ENCODE data around the gene ADAMTS6.
"Not testable (repeated sequence)": the region's sequence is repeated elsewhere in the genome, so short reads cannot be mapped to it uniquely, and the experiment has no call there.

The ADAMTS6 gene

GRCh38 chr5:65426656-65427055 lies 55.1 kb downstream of the ADAMTS6 start:
- Mint-ChIP-seq H3K4me3 (no peak overlapping the region), H3K27ac (no peak overlapping the region), H3K27me3 (no peaks in the 10 kb centered on the region), H3K36me3 (peaks cover 11% of the 10 kb centered on the region), H3K9me3 (ENCODE audit: low read depth) (peaks cover 5% of the 10 kb centered on the region), H3K4me1 (ENCODE audit: low read depth) (no peaks in the 10 kb centered on the region)

- Mint-ChIP-seq H3K4me1 (ENCODE audit: low read depth) (no peaks in the 10 kb centered on the region), H3K36me3 (peaks cover 28% of the 10 kb centered on the region), H3K27ac (no peak overlapping the region), H3K9me3 (ENCODE audit: low read depth) (peaks cover 25% of the 10 kb centered on the region), H3K4me3 (no peak overlapping the region), H3K27me3 (no peaks in the 10 kb centered on the region)
Measured at GRCh38 chr5:65423623-65424022, 58.1 kb downstream of the ADAMTS6 start.

GRCh38 chr5:65418661-65419060 lies 63.1 kb downstream of the ADAMTS6 start:
- Mint-ChIP-seq H3K9me3 (ENCODE audit: low read depth) (peaks cover 32% of the 10 kb centered on the region), H3K4me3 (no peak overlapping the region), H3K4me1 (ENCODE audit: low read depth) (no peaks in the 10 kb centered on the region), H3K36me3 (peaks cover 35% of the 10 kb centered on the region), H3K27me3 (no peaks in the 10 kb centered on the region), H3K27ac (no peak overlapping the region)

GRCh38 chr5:65413822-65414221 lies 67.9 kb downstream of the ADAMTS6 start:
- peaks cover 9% of the 10 kb centered on the region for H3K9me3 Mint-ChIP-seq (ENCODE audit: low read depth)
- H3K4me3 Mint-ChIP-seq: no peak overlapping the region
- H3K36me3 Mint-ChIP-seq: peaks cover 18% of the 10 kb centered on the region
- H3K27me3 Mint-ChIP-seq: no peaks in the 10 kb centered on the region
- no peak overlapping the region for H3K27ac Mint-ChIP-seq
- H3K4me1 Mint-ChIP-seq (ENCODE audit: low read depth): no peaks in the 10 kb centered on the region

- H3K4me1 Mint-ChIP-seq (ENCODE audit: low read depth): no peaks in the 10 kb centered on the region
- H3K27ac Mint-ChIP-seq: no peak overlapping the region
- H3K36me3 Mint-ChIP-seq: peaks cover 15% of the 10 kb centered on the region
- H3K4me3 Mint-ChIP-seq: no peak overlapping the region
- peaks cover 3% of the 10 kb centered on the region for H3K9me3 Mint-ChIP-seq (ENCODE audit: low read depth)
- H3K27me3 Mint-ChIP-seq: no peaks in the 10 kb centered on the region
Measured at GRCh38 chr5:65412842-65413241, 68.9 kb downstream of the ADAMTS6 start.

- no peaks in the 10 kb centered on the region for H3K27me3 Mint-ChIP-seq
- H3K4me1 Mint-ChIP-seq (ENCODE audit: low read depth): no peaks in the 10 kb centered on the region
- H3K36me3 Mint-ChIP-seq: peaks cover 16% of the 10 kb centered on the region
- H3K9me3 Mint-ChIP-seq (ENCODE audit: low read depth): no peaks in the 10 kb centered on the region
- no peak overlapping the region for H3K4me3 Mint-ChIP-seq
- H3K27ac Mint-ChIP-seq: no peak overlapping the region
Measured at GRCh38 chr5:65411356-65411755, 70.4 kb downstream of the ADAMTS6 start.

- H3K9me3 Mint-ChIP-seq (ENCODE audit: low read depth): no peaks in the 10 kb centered on the region
- H3K27me3 Mint-ChIP-seq: no peaks in the 10 kb centered on the region
- peaks cover 3% of the 10 kb centered on the region for H3K36me3 Mint-ChIP-seq
- H3K27ac Mint-ChIP-seq: no peak overlapping the region
- H3K4me1 Mint-ChIP-seq (ENCODE audit: low read depth): no peaks in the 10 kb centered on the region
- H3K4me3 Mint-ChIP-seq: no peak overlapping the region
Measured at GRCh38 chr5:65395526-65396155, 86.1 kb downstream of the ADAMTS6 start.

- Mint-ChIP-seq H3K27me3 (no peaks in the 10 kb centered on the region), H3K4me3 (no peak overlapping the region), H3K9me3 (ENCODE audit: low read depth) (no peaks in the 10 kb centered on the region), H3K36me3 (peaks cover 3% of the 10 kb centered on the region), H3K4me1 (ENCODE audit: low read depth) (no peaks in the 10 kb centered on the region), H3K27ac (no peak overlapping the region)
Measured at GRCh38 chr5:65394087-65394486, 87.6 kb downstream of the ADAMTS6 start.

GRCh38 chr5:65391591-65391990 lies 90.1 kb downstream of the ADAMTS6 start:
- H3K4me1 Mint-ChIP-seq (ENCODE audit: low read depth): no peaks in the 10 kb centered on the region
- H3K36me3 Mint-ChIP-seq: peaks cover 3% of the 10 kb centered on the region
- no peak overlapping the region for H3K4me3 Mint-ChIP-seq
- H3K27ac Mint-ChIP-seq: no peak overlapping the region
- no peaks in the 10 kb centered on the region for H3K27me3 Mint-ChIP-seq
- H3K9me3 Mint-ChIP-seq (ENCODE audit: low read depth): no peaks in the 10 kb centered on the region

GRCh38 chr5:65390208-65390607 lies 91.5 kb downstream of the ADAMTS6 start:
- no peak overlapping the region for H3K4me3 Mint-ChIP-seq
- H3K27ac Mint-ChIP-seq: no peak overlapping the region
- H3K4me1 Mint-ChIP-seq (ENCODE audit: low read depth): no peaks in the 10 kb centered on the region
- H3K36me3 Mint-ChIP-seq: peaks cover 2% of the 10 kb centered on the region
- no peaks in the 10 kb centered on the region for H3K9me3 Mint-ChIP-seq (ENCODE audit: low read depth)
- no peaks in the 10 kb centered on the region for H3K27me3 Mint-ChIP-seq

- peaks cover 2% of the 10 kb centered on the region for H3K36me3 Mint-ChIP-seq
- H3K9me3 Mint-ChIP-seq (ENCODE audit: low read depth): no peaks in the 10 kb centered on the region
- H3K4me3 Mint-ChIP-seq: no peak overlapping the region
- no peaks in the 10 kb centered on the region for H3K27me3 Mint-ChIP-seq
- H3K4me1 Mint-ChIP-seq (ENCODE audit: low read depth): no peaks in the 10 kb centered on the region
- H3K27ac Mint-ChIP-seq: no peak overlapping the region
Measured at GRCh38 chr5:65383859-65384258, 97.9 kb downstream of the ADAMTS6 start.

- H3K4me3 Mint-ChIP-seq: no peak overlapping the region
- H3K4me1 Mint-ChIP-seq (ENCODE audit: low read depth): no peaks in the 10 kb centered on the region
- peaks cover 2% of the 10 kb centered on the region for H3K36me3 Mint-ChIP-seq
- H3K27me3 Mint-ChIP-seq: no peaks in the 10 kb centered on the region
- H3K9me3 Mint-ChIP-seq (ENCODE audit: low read depth): no peaks in the 10 kb centered on the region
- no peak overlapping the region for H3K27ac Mint-ChIP-seq
Measured at GRCh38 chr5:65382582-65382981, 99.1 kb downstream of the ADAMTS6 start.

GRCh38 chr5:65370505-65370904 lies 111.2 kb downstream of the ADAMTS6 start:
- not testable (repeated sequence) for H3K4me1 Mint-ChIP-seq (ENCODE audit: low read depth); H3K4me3 Mint-ChIP-seq; H3K9me3 Mint-ChIP-seq (ENCODE audit: low read depth)

GRCh38 chr5:65366655-65367054 lies 115.1 kb downstream of the ADAMTS6 start:
- Mint-ChIP-seq H3K27me3 (no peaks in the 10 kb centered on the region), H3K9me3 (ENCODE audit: low read depth) (no peaks in the 10 kb centered on the region), H3K4me3 (no peak overlapping the region), H3K4me1 (ENCODE audit: low read depth) (no peaks in the 10 kb centered on the region), H3K36me3 (no peaks in the 10 kb centered on the region), H3K27ac (no peak overlapping the region)

More at GRCh38 chr5:65370505-65370904, 111.2 kb downstream of the ADAMTS6 start:
- H3K27me3 Mint-ChIP-seq, H3K36me3 Mint-ChIP-seq, H3K27ac Mint-ChIP-seq: not testable (repeated sequence)

GRCh38 chr5:65364907-65365306 lies 116.8 kb downstream of the ADAMTS6 start:
- Mint-ChIP-seq H3K4me3 (no peak overlapping the region), H3K27me3 (no peaks in the 10 kb centered on the region)

GRCh38 chr5:65363499-65363898 lies 118.2 kb downstream of the ADAMTS6 start:
- no peak overlapping the region for H3K27ac Mint-ChIP-seq
- H3K27me3 Mint-ChIP-seq: no peaks in the 10 kb centered on the region
- no peak overlapping the region for H3K4me3 Mint-ChIP-seq
- H3K4me1 Mint-ChIP-seq (ENCODE audit: low read depth): no peaks in the 10 kb centered on the region
- no peaks in the 10 kb centered on the region for H3K36me3 Mint-ChIP-seq
- H3K9me3 Mint-ChIP-seq (ENCODE audit: low read depth): no peaks in the 10 kb centered on the region

More at GRCh38 chr5:65364907-65365306, 116.8 kb downstream of the ADAMTS6 start:
- no peaks in the 10 kb centered on the region for H3K4me1 Mint-ChIP-seq (ENCODE audit: low read depth)
- H3K9me3 Mint-ChIP-seq (ENCODE audit: low read depth): no peaks in the 10 kb centered on the region
- H3K36me3 Mint-ChIP-seq: no peaks in the 10 kb centered on the region
- no peak overlapping the region for H3K27ac Mint-ChIP-seq
